GM12878 (cell line): ENCODE results near the gene MYH7. TPM values are rescaled to one million over a fixed set of nuclear protein-coding genes. Genes with fewer than 3 reads are reported as not detected.

Source experiments
- microRNA counts: library from miRNA; unstranded; fragments of <30 nt; microRNA quantifications from one replicate; lab custom pipeline; 2016
- microRNA-seq: library from miRNA; unstranded; fragments of <30 nt; microRNA quantifications from one replicate; pipeline ENCODE4, GENCODE V29; 2018
- polyA plus RNA-seq, 11 experiments: library from polyadenylated mRNA; depleted of rRNA in 4 of 11; unstranded in 6 of 11; stranded (reverse) in 5 of 11; fragments of >200 nt; fragmentation: Nextera tagmentation in 4 of 11; fragmentation: Illumina TruSeq in 1 of 11; extraction: Ambion mirVana in 4 of 11; extraction: Trizol in 1 of 11; gene quantifications; 1 replicate in 1 of 11; 2 replicates in 10 of 11; pipeline versions ENCODE4 v1.2.1 to v1.2.3, GENCODE V29; 2011 to 2016; ENCODE audit warnings: inconsistent platforms in 2 of 11, missing spikeins in 2 of 11, low read depth in 1 of 11
- small RNA-seq: library from RNA; depleted of rRNA; stranded (forward); fragments of <200 nt; gene quantifications from one replicate; pipeline ENCODE3, GENCODE V24; 2014
- total RNA-seq, 4 experiments: library from RNA; depleted of rRNA in 3 of 4; stranded (reverse); fragments of >200 nt in 3 of 4; fragmentation: Illumina TruSeq in 1 of 4; extraction: Trizol in 1 of 4; gene quantifications; 2 replicates each; pipeline versions ENCODE4 v1.2.1 to v1.2.3, GENCODE V29; 2013 to 2021

The MYH7 gene
- total and polyA plus RNA-seq, 10 of the 15 experiments (the other 5 are each of a cell fraction or from before 2014, with no cell fraction given) = 0.04 to 0.10 (median 0.05) TPM; not detected in 4

MicroRNA genes within 50 kb of the gene (microRNA counts, 767-probe panel; counts per million panel counts)
- microRNA hsa-miR-208a (lab: Ali Mortazavi, UCI) (1,585 counts per million, percentile 60 among the panel's probes with 10 or more counts), microRNA hsa-miR-208b (lab: Ali Mortazavi, UCI) (1,705 counts per million, percentile 66 among the panel's probes with 10 or more counts)

Small RNA genes lying within 50 kb of the gene (microRNA-seq; reads per million reads assigned to microRNA genes)
- gene MIR208A (not detected), gene MIR208B (not detected)

Small RNA genes lying within 50 kb of the gene (small RNA-seq; reads per million reads assigned to genes)
- not detected for gene MIR208A
- gene MIR208B = 0.74 reads per million, percentile 21 among the genes with 10 or more reads in this experiment

Other genes starting within 250 kb of the MYH7 start
Only the 7 nearest of the 16 such genes appear.
- 83.4 and 90.6 TPM in 2 replicates for gene PABPN1, start 114.2 kb downstream of the MYH7 start, total RNA-seq (2014; rRNA removed)
- gene PABPN1, start 114.2 kb downstream of the MYH7 start, total RNA-seq (2014; rRNA removed; fragmentation: Illumina TruSeq; extraction: Trizol) = 106 TPM in 2 replicates
- gene PABPN1, start 114.2 kb downstream of the MYH7 start, total RNA-seq (2021) = 189 and 206 TPM in 2 replicates
- 222 and 248 TPM in 2 replicates for gene PABPN1, start 114.2 kb downstream of the MYH7 start, polyA plus RNA-seq (2011; rRNA removed)
- 206 and 231 TPM in 2 replicates for gene PABPN1, start 114.2 kb downstream of the MYH7 start, polyA plus RNA-seq (2014; fragmentation: Illumina TruSeq; extraction: Trizol)
- 10 to 100 TPM; 31.3 to 35.6 TPM for gene PABPN1, start 114.2 kb downstream of the MYH7 start, polyA plus RNA-seq (2014; fragmentation: Nextera tagmentation; extraction: Ambion mirVana)
- gene PABPN1, start 114.2 kb downstream of the MYH7 start, polyA plus RNA-seq (2014; rRNA removed) = 149 and 158 TPM in 2 replicates
- 10 to 100 TPM; 76.8 to 99.4 TPM for gene PABPN1, start 114.2 kb downstream of the MYH7 start, polyA plus RNA-seq (2016; fragmentation: Nextera tagmentation; extraction: Ambion mirVana)
- not detected in 2 replicates for gene SLC22A17, start 82.8 kb downstream of the MYH7 start, total RNA-seq (2014; rRNA removed)
- gene SLC22A17, start 82.8 kb downstream of the MYH7 start, total RNA-seq (2014; rRNA removed; fragmentation: Illumina TruSeq; extraction: Trizol) = not detected in 2 replicates
- gene SLC22A17, start 82.8 kb downstream of the MYH7 start, total RNA-seq (2021) = 0.11 TPM in 1 of 2 replicates, not detected in the other
- gene SLC22A17, start 82.8 kb downstream of the MYH7 start, polyA plus RNA-seq (2011; rRNA removed) = not detected in 2 replicates
- gene SLC22A17, start 82.8 kb downstream of the MYH7 start, polyA plus RNA-seq (2014; fragmentation: Illumina TruSeq; extraction: Trizol) = not detected in 2 replicates
- gene SLC22A17, start 82.8 kb downstream of the MYH7 start, polyA plus RNA-seq (2014; fragmentation: Nextera tagmentation; extraction: Ambion mirVana) = not detected
- not detected in 2 replicates for gene SLC22A17, start 82.8 kb downstream of the MYH7 start, polyA plus RNA-seq (2014; rRNA removed)
- gene SLC22A17, start 82.8 kb downstream of the MYH7 start, polyA plus RNA-seq (2016; fragmentation: Nextera tagmentation; extraction: Ambion mirVana) = not detected
- not detected in 2 replicates for gene EFS, start 70.5 kb downstream of the MYH7 start, total RNA-seq (2014; rRNA removed)
- gene EFS, start 70.5 kb downstream of the MYH7 start, total RNA-seq (2014; rRNA removed; fragmentation: Illumina TruSeq; extraction: Trizol) = not detected in 2 replicates
- gene EFS, start 70.5 kb downstream of the MYH7 start, total RNA-seq (2021) = 0.08 TPM in 1 of 2 replicates, not detected in the other
- not detected in 2 replicates for gene EFS, start 70.5 kb downstream of the MYH7 start, polyA plus RNA-seq (2011; rRNA removed)
- gene EFS, start 70.5 kb downstream of the MYH7 start, polyA plus RNA-seq (2014; fragmentation: Illumina TruSeq; extraction: Trizol) = not detected in 2 replicates
- not detected for gene EFS, start 70.5 kb downstream of the MYH7 start, polyA plus RNA-seq (2014; fragmentation: Nextera tagmentation; extraction: Ambion mirVana)
- gene EFS, start 70.5 kb downstream of the MYH7 start, polyA plus RNA-seq (2014; rRNA removed) = not detected in 2 replicates
- gene EFS, start 70.5 kb downstream of the MYH7 start, polyA plus RNA-seq (2016; fragmentation: Nextera tagmentation; extraction: Ambion mirVana) = not detected
- not detected in 2 replicates for gene IL25, start 62.9 kb downstream of the MYH7 start, total RNA-seq (2014; rRNA removed)
- not detected in 2 replicates for gene IL25, start 62.9 kb downstream of the MYH7 start, total RNA-seq (2014; rRNA removed; fragmentation: Illumina TruSeq; extraction: Trizol)
- gene IL25, start 62.9 kb downstream of the MYH7 start, total RNA-seq (2021) = not detected in 2 replicates
- not detected in 2 replicates for gene IL25, start 62.9 kb downstream of the MYH7 start, polyA plus RNA-seq (2011; rRNA removed)
- gene IL25, start 62.9 kb downstream of the MYH7 start, polyA plus RNA-seq (2014; fragmentation: Illumina TruSeq; extraction: Trizol) = not detected in 2 replicates
- gene IL25, start 62.9 kb downstream of the MYH7 start, polyA plus RNA-seq (2014; fragmentation: Nextera tagmentation; extraction: Ambion mirVana) = not detected
- not detected in 2 replicates for gene IL25, start 62.9 kb downstream of the MYH7 start, polyA plus RNA-seq (2014; rRNA removed)
- gene IL25, start 62.9 kb downstream of the MYH7 start, polyA plus RNA-seq (2016; fragmentation: Nextera tagmentation; extraction: Ambion mirVana) = not detected
- not detected in 2 replicates for gene CMTM5, start 58.6 kb downstream of the MYH7 start, total RNA-seq (2014; rRNA removed)
- not detected in 2 replicates for gene CMTM5, start 58.6 kb downstream of the MYH7 start, total RNA-seq (2014; rRNA removed; fragmentation: Illumina TruSeq; extraction: Trizol)
- gene CMTM5, start 58.6 kb downstream of the MYH7 start, total RNA-seq (2021) = not detected in 2 replicates
- not detected in 2 replicates for gene CMTM5, start 58.6 kb downstream of the MYH7 start, polyA plus RNA-seq (2011; rRNA removed)
- gene CMTM5, start 58.6 kb downstream of the MYH7 start, polyA plus RNA-seq (2014; fragmentation: Illumina TruSeq; extraction: Trizol) = not detected in 2 replicates
- not detected for gene CMTM5, start 58.6 kb downstream of the MYH7 start, polyA plus RNA-seq (2014; fragmentation: Nextera tagmentation; extraction: Ambion mirVana)
- not detected in 2 replicates for gene CMTM5, start 58.6 kb downstream of the MYH7 start, polyA plus RNA-seq (2014; rRNA removed)
- gene CMTM5, start 58.6 kb downstream of the MYH7 start, polyA plus RNA-seq (2016; fragmentation: Nextera tagmentation; extraction: Ambion mirVana) = not detected
- gene MYH6, start 27.4 kb downstream of the MYH7 start, total RNA-seq (2014; rRNA removed) = not detected in 2 replicates
- gene MYH6, start 27.4 kb downstream of the MYH7 start, total RNA-seq (2014; rRNA removed; fragmentation: Illumina TruSeq; extraction: Trizol) = not detected in 2 replicates
- gene MYH6, start 27.4 kb downstream of the MYH7 start, total RNA-seq (2021) = not detected in 2 replicates
- gene MYH6, start 27.4 kb downstream of the MYH7 start, polyA plus RNA-seq (2011; rRNA removed) = 0.05 and 0.06 TPM in 2 replicates
- gene MYH6, start 27.4 kb downstream of the MYH7 start, polyA plus RNA-seq (2014; fragmentation: Illumina TruSeq; extraction: Trizol) = 0.01 TPM in 1 of 2 replicates, not detected in the other
- not detected for gene MYH6, start 27.4 kb downstream of the MYH7 start, polyA plus RNA-seq (2014; fragmentation: Nextera tagmentation; extraction: Ambion mirVana)
- not detected in 2 replicates for gene MYH6, start 27.4 kb downstream of the MYH7 start, polyA plus RNA-seq (2014; rRNA removed)
- under 1 TPM in 1 of 2 experiments, not detected in 1; 0.84 TPM for gene MYH6, start 27.4 kb downstream of the MYH7 start, polyA plus RNA-seq (2016; fragmentation: Nextera tagmentation; extraction: Ambion mirVana)
- gene NGDN, start 34.0 kb upstream of the MYH7 start, total RNA-seq (2014; rRNA removed) = 48.7 and 49.6 TPM in 2 replicates
- gene NGDN, start 34.0 kb upstream of the MYH7 start, total RNA-seq (2014; rRNA removed; fragmentation: Illumina TruSeq; extraction: Trizol) = 62.6 and 64.3 TPM in 2 replicates
- gene NGDN, start 34.0 kb upstream of the MYH7 start, total RNA-seq (2021) = 38.2 and 40.4 TPM in 2 replicates
- gene NGDN, start 34.0 kb upstream of the MYH7 start, polyA plus RNA-seq (2011; rRNA removed) = 78.5 and 86.6 TPM in 2 replicates
- gene NGDN, start 34.0 kb upstream of the MYH7 start, polyA plus RNA-seq (2014; fragmentation: Illumina TruSeq; extraction: Trizol) = 62.3 and 71.9 TPM in 2 replicates
- 100 to 1,000 TPM; 146 to 163 TPM for gene NGDN, start 34.0 kb upstream of the MYH7 start, polyA plus RNA-seq (2014; fragmentation: Nextera tagmentation; extraction: Ambion mirVana)
- gene NGDN, start 34.0 kb upstream of the MYH7 start, polyA plus RNA-seq (2014; rRNA removed) = 54.9 and 56.6 TPM in 2 replicates
- gene NGDN, start 34.0 kb upstream of the MYH7 start, polyA plus RNA-seq (2016; fragmentation: Nextera tagmentation; extraction: Ambion mirVana) = 10 to 100 TPM; 80.9 to 90.0 TPM